IMR-90 (cell line): ENCODE results near the gene CXCL11. TPM values are rescaled to one million over a fixed set of nuclear protein-coding genes. Genes with fewer than 3 reads are reported as not detected.
A peak's percentile ranks its signal among the peaks of the same experiment; 100 is the strongest.

Source experiments
- ATAC-seq: fragments of 200-7000 bp; cut with Tn5 transposase; 2 replicates; pipeline ENCODE4 v1.9.1; 2020; ENCODE audit warnings: low read depth, mild to moderate bottlenecking, moderate library complexity
- BruUV-seq: library from RNA; stranded (reverse); fragments of 400-500 nt; replicated peaks from 2 replicates; lab custom pipeline; 2021; lab: Mats Ljungman, UMichigan
- CTCF ChIA-PET: fragments of 300-600 bp; formaldehyde crosslinking; extraction: SDS; loops from one replicate; lab custom pipeline; 2021; ENCODE audit warnings: antibody characterized with exemption; lab: Yijun Ruan, JAX
- POLR2A ChIA-PET: fragments of 300-600 bp; sonication (Branson Sonifier 250); formaldehyde crosslinking; loops from one replicate; lab custom pipeline; 2022; ENCODE audit warnings: antibody characterized with exemption; ENCODE audit not compliant: unreplicated experiment; lab: Charles Lee
- DNase-seq: peaks from one replicate; pipeline ENCODE4 v3.0.0; 2013
- H2AFZ ChIP-seq: replicated peaks from 2 replicates; pipeline ENCODE3; 2013; ENCODE audit warnings: low read length, mild to moderate bottlenecking; ENCODE audit not compliant: poor library complexity
- H2AK5ac ChIP-seq: 2 replicates; pipeline ENCODE4 v1.6.1; 2013; ENCODE audit warnings: low read depth, low read length, inconsistent platforms
- H2AK9ac ChIP-seq: replicated peaks from 2 replicates; pipeline ENCODE3; 2013; ENCODE audit warnings: mild to moderate bottlenecking, low read depth, low read length, moderate library complexity; ENCODE audit not compliant: poor library complexity
- H2BK120ac ChIP-seq: 2 replicates; pipeline ENCODE4 v1.6.1; 2013; ENCODE audit warnings: low read depth, low read length, inconsistent platforms
- H2BK15ac ChIP-seq: 3 replicates; pipeline ENCODE4 v1.6.1; 2013; ENCODE audit warnings: low read depth, low read length, inconsistent platforms
- H2BK20ac ChIP-seq: 2 replicates; pipeline ENCODE4 v1.6.1; 2013; ENCODE audit warnings: low read depth, mild to moderate bottlenecking, inconsistent platforms, low read length, moderate library complexity
- H2BK5ac ChIP-seq: 2 replicates; pipeline ENCODE4 v1.6.1; 2013; ENCODE audit warnings: mild to moderate bottlenecking, low read depth, low read length, inconsistent platforms; ENCODE audit not compliant: poor library complexity, severe bottlenecking
- H3K14ac ChIP-seq: replicated peaks from 2 replicates; pipeline ENCODE4 v1.6.1; 2013; ENCODE audit warnings: low read depth, low read length, inconsistent platforms
- H3K18ac ChIP-seq: 2 replicates; pipeline ENCODE4 v1.6.1; 2013; ENCODE audit warnings: low read depth, low read length, control low read depth
- H3K23ac ChIP-seq: 2 replicates; pipeline ENCODE4 v1.6.1; 2013; ENCODE audit warnings: low read depth, low read length, inconsistent platforms
- H3K27ac ChIP-seq: 2 replicates; pipeline ENCODE4 v1.5.1; 2013; ENCODE audit warnings: mild to moderate bottlenecking, control low read depth, low read length; ENCODE audit not compliant: insufficient read depth
- H3K27me3 ChIP-seq: 2 replicates; pipeline ENCODE4 v1.6.1; 2013; ENCODE audit warnings: low read length; ENCODE audit not compliant: control insufficient read depth, insufficient read depth
- H3K36me3 ChIP-seq: 2 replicates; pipeline ENCODE4 v1.6.1; 2013; ENCODE audit warnings: low read length, mixed read lengths; ENCODE audit not compliant: control insufficient read depth, insufficient read depth
- H3K4ac ChIP-seq: 2 replicates; pipeline ENCODE4 v1.6.1; 2013; ENCODE audit warnings: low read depth, low read length, inconsistent platforms
- H3K4me1 ChIP-seq: 2 replicates; pipeline ENCODE4 v1.6.1; 2013; ENCODE audit warnings: low read length, mixed read lengths; ENCODE audit not compliant: control insufficient read depth, insufficient read depth
- H3K4me2 ChIP-seq: 2 replicates; pipeline ENCODE4 v1.6.1; 2013; ENCODE audit warnings: low read depth, mild to moderate bottlenecking, control low read depth, low read length, moderate library complexity
- H3K4me3 ChIP-seq: 2 replicates; pipeline ENCODE4 v1.5.1; 2013; ENCODE audit warnings: low read depth, mild to moderate bottlenecking, control low read depth, low read length, moderate library complexity; ENCODE audit not compliant: insufficient read depth
- H3K56ac ChIP-seq: 2 replicates; pipeline ENCODE4 v1.6.1; 2013; ENCODE audit warnings: low read length, inconsistent platforms; ENCODE audit not compliant: insufficient read depth; ENCODE audit errors: extremely low read depth
- H3K79me1 ChIP-seq, 2 experiments: 2 replicates each; pipeline ENCODE4 v1.6.1; 2013; ENCODE audit warnings: low read length in 2 of 2, inconsistent platforms in 1 of 2, low read depth in 1 of 2
- H3K9ac ChIP-seq: 2 replicates; pipeline ENCODE4 v1.6.1; 2013; ENCODE audit warnings: low read depth, low read length, control low read depth
- H3K9me1 ChIP-seq: 2 replicates; pipeline ENCODE4 v1.6.1; 2013; ENCODE audit warnings: low read length, inconsistent platforms; ENCODE audit not compliant: insufficient read depth
- H3K9me3 ChIP-seq: 2 replicates; pipeline ENCODE4 v1.6.1; 2013; ENCODE audit warnings: low read length; ENCODE audit not compliant: control insufficient read depth, insufficient read depth
- H4K20me1 ChIP-seq: 2 replicates; pipeline ENCODE4 v1.6.1; 2013; ENCODE audit warnings: low read length, inconsistent platforms; ENCODE audit not compliant: insufficient read depth
- H4K5ac ChIP-seq: 2 replicates; pipeline ENCODE4 v1.6.1; 2013; ENCODE audit warnings: mild to moderate bottlenecking, low read depth, low read length, control low read depth
- H4K8ac ChIP-seq, 2 experiments: 2 replicates each; pipeline ENCODE4 v1.6.1; 2013; ENCODE audit warnings: low read depth in 2 of 2, low read length in 2 of 2, control low read depth in 1 of 2, inconsistent platforms in 1 of 2
- H4K91ac ChIP-seq: 2 replicates; pipeline ENCODE4 v1.6.1; 2013; ENCODE audit warnings: low read depth, low read length, inconsistent platforms; ENCODE audit not compliant: insufficient read depth
- CHD1 ChIP-seq: IDR thresholded peaks from 2 replicates; pipeline ENCODE4 v1.6.1; 2012; ENCODE audit warnings: low read depth, low read length, improper control_type of control experiment
- MAZ ChIP-seq: IDR thresholded peaks from 2 replicates; pipeline ENCODE4 v1.6.1; 2012; ENCODE audit warnings: low read depth, mild to moderate bottlenecking, low read length, improper control_type of control experiment, moderate library complexity, borderline replicate concordance
- MXI1 ChIP-seq: IDR thresholded peaks from 2 replicates; pipeline ENCODE4 v1.6.1; 2012; ENCODE audit warnings: low read depth, mild to moderate bottlenecking, low read length, moderate library complexity, borderline replicate concordance
- NFE2L2 ChIP-seq: fragments of 150-350 bp; IDR thresholded peaks from 2 replicates; pipeline ENCODE4 v1.6.1; 2016; ENCODE audit warnings: low read depth, mild to moderate bottlenecking, low read length
- POLR2A ChIP-seq: IDR thresholded peaks from 2 replicates; pipeline ENCODE4 v1.6.1; 2012; ENCODE audit warnings: mild to moderate bottlenecking, low read depth, low read length
- RAD21 ChIP-seq: IDR thresholded peaks from 2 replicates; pipeline ENCODE4 v1.6.1; 2012; ENCODE audit warnings: low read length, improper control_type of control experiment
- RCOR1 ChIP-seq: IDR thresholded peaks from 2 replicates; pipeline ENCODE4 v1.6.1; 2012; ENCODE audit warnings: mild to moderate bottlenecking, low read length, improper control_type of control experiment; ENCODE audit not compliant: insufficient replicate concordance
- SMC3 ChIP-seq: fragments of 150-350 bp; IDR thresholded peaks from 2 replicates; pipeline ENCODE4 v1.6.1; 2016; ENCODE audit warnings: low read depth, mild to moderate bottlenecking, antibody characterized with exemption, low read length, moderate library complexity
- WGBS, 2 experiments: methylation state at CpG; one replicate each; pipeline versions ENCODE4 v1.1.5 to v1.1.7; 2013; ENCODE audit warnings: missing lambda C conversion rate in 2 of 2; ENCODE audit not compliant: insufficient read length in 1 of 2; ENCODE audit errors: extremely low coverage in 2 of 2; 5-methylcytosine and 5-hydroxymethylcytosine counted together
- dilution Hi-C: fragments of 300-500 bp; cut with HindIII; formaldehyde crosslinking; loops from one replicate; pipeline ENCODE4 v1.14.3; 2018; ENCODE audit warnings: low sequenced_read_pairs; ENCODE audit not compliant: unreplicated experiment
- in situ Hi-C: fragments of 300-500 bp; cut with MboI; formaldehyde crosslinking; loops from 3 replicates; pipeline ENCODE4 v1.14.3; 2019; ENCODE audit warnings: low sequenced_read_pairs, inconsistent platforms, mixed read lengths
- intact Hi-C: fragments of 100-400 bp; cut with micrococcal nuclease; formaldehyde crosslinking; loops from 2 replicates; pipeline ENCODE4 v1.10.0; 2022
- polyA plus RNA-seq, 3 experiments: library from polyadenylated mRNA; depleted of rRNA; stranded (reverse); fragments of >200 nt; gene quantifications; 2 replicates each; pipeline ENCODE4 v1.2.3, GENCODE V29; 2012; ENCODE audit warnings: low replicate concordance in 1 of 3
- total RNA-seq: library from RNA; depleted of rRNA; stranded (reverse); fragments of >200 nt; gene quantifications from 2 replicates; pipeline ENCODE4 v1.2.3, GENCODE V29; 2012

CXCL11 gene
- total and polyA plus RNA-seq, 2 of the 4 experiments (the other 2 are of a cell fraction) = under 0.01 TPM; not detected in 1

- ATAC-seq = no peak
- Histone ChIP-seq H2BK5ac (no peak overlapping the region), H3K14ac (no peak overlapping the region), H2AK9ac (no peak overlapping the region), H3K9me1 (peaks cover 5% of the 10 kb centered on the region; the same call in 1 of the 2 replicates), H4K5ac (no peak overlapping the region), H3K18ac (no peak overlapping the region), H3K23ac (no peak overlapping the region), H2AFZ (no peak overlapping the region), H3K56ac (no peak overlapping the region), H2BK120ac (peak overlapping the region; percentile 4; the same call in 1 of the 2 replicates), H3K4me2 (no peak overlapping the region), H3K27ac (no peak overlapping the region), H3K4ac (peak overlapping the region; percentile 4; the same call in 1 of the 2 replicates), H3K9ac (no peak overlapping the region), H3K4me3 (no peak overlapping the region), H3K79me1 (no peaks in the 10 kb centered on the region), H2BK20ac (no peak overlapping the region), H4K20me1 (no peaks in the 10 kb centered on the region), H3K27me3 (no peaks in the 10 kb centered on the region), H4K91ac (peak overlapping the region; percentile 48), H3K9me3 (no peaks in the 10 kb centered on the region), H3K4me1 (peaks cover 10% of the 10 kb centered on the region), H3K36me3 (no peaks in the 10 kb centered on the region), H2AK5ac (peak overlapping the region; percentile 80), H2BK15ac (peak overlapping the region; percentile 81; the same call in 2 of the 3 replicates), H4K8ac (no peak overlapping the region)
- TF ChIP-seq RCOR1 (no peak), SMC3 (no peak), MAZ (no peak), CHD1 (no peak), MXI1 (no peak), NFE2L2 (no peak), RAD21 (no peak), POLR2A (no peak)
- intact Hi-C loops = no loop called here
- in situ Hi-C loops = no loop called here
- WGBS, 2 experiments = 100% methylated on average over 1 of the region's 2 CpGs; no CpG with 5 or more reads in 1 of the 2 experiments
- ChIA-PET POLR2A (no interaction called here), CTCF (no interaction called here)
- DNase-seq = no peak
- no TSS peak for BruUV-seq
- dilution Hi-C loops = no loop called here
Measured at GRCh38 chr4:76016393-76016792, 19.5 kb downstream of the CXCL11 start.
